IPS-20b (cell line): Measurements from ENCODE around the gene INPP5D.

Experiments used
- H3K27ac ChIP-seq: one replicate; pipeline ENCODE4 v1.5.1; 2013; ENCODE audit warnings: low read length
- H3K27me3 ChIP-seq: 2 replicates; pipeline ENCODE4 v1.6.1; 2013; ENCODE audit warnings: mild to moderate bottlenecking, low read length, inconsistent platforms; ENCODE audit not compliant: insufficient read depth
- H3K36me3 ChIP-seq: 2 replicates; pipeline ENCODE4 v1.6.1; 2013; ENCODE audit warnings: low read depth, mild to moderate bottlenecking, inconsistent platforms, low read length, moderate library complexity; ENCODE audit not compliant: insufficient read depth
- H3K4me1 ChIP-seq: 2 replicates; pipeline ENCODE4 v1.6.1; 2013; ENCODE audit warnings: mild to moderate bottlenecking, control low read depth, inconsistent platforms, low read length, moderate library complexity; ENCODE audit not compliant: insufficient read depth
- H3K4me3 ChIP-seq: 2 replicates; pipeline ENCODE4 v1.5.1; 2013; ENCODE audit warnings: mild to moderate bottlenecking, low read length, inconsistent platforms
- H3K9ac ChIP-seq: 2 replicates; pipeline ENCODE4 v1.6.1; 2013; ENCODE audit warnings: low read depth, mild to moderate bottlenecking, inconsistent platforms, low read length, moderate library complexity
- H3K9me3 ChIP-seq: 2 replicates; pipeline ENCODE4 v1.6.1; 2013; ENCODE audit warnings: mild to moderate bottlenecking, low read depth, low read length, inconsistent platforms; ENCODE audit not compliant: insufficient read depth

INPP5D gene

DNA sequence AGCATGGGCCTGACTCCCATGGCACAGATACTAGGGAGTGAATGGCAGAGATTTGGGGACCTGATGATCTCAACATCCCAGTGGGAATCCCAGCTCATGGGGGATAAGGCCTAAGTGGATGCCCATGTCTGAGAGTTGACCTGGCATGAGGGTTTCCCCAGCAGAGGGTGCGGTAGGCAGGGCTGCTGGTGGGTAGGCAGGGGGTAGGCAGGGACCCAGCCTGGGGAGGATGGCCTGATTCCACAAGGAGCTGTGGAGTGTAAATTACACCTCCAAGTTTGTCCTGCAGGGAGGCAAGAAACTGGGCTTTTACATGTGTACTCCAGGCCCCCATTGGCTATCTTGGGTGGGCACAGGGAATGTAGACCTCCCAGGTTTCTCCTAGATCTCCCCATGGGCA is 46.9 kb downstream of the INPP5D start:
- Histone ChIP-seq H3K27me3 (no peaks in the 10 kb centered on the region), H3K36me3 (no peaks in the 10 kb centered on the region), H3K4me3 (no peak overlapping the region), H3K4me1 (no peaks in the 10 kb centered on the region), H3K9ac (no peak overlapping the region), H3K27ac (no peak overlapping the region), H3K9me3 (no peaks in the 10 kb centered on the region)

DNA sequence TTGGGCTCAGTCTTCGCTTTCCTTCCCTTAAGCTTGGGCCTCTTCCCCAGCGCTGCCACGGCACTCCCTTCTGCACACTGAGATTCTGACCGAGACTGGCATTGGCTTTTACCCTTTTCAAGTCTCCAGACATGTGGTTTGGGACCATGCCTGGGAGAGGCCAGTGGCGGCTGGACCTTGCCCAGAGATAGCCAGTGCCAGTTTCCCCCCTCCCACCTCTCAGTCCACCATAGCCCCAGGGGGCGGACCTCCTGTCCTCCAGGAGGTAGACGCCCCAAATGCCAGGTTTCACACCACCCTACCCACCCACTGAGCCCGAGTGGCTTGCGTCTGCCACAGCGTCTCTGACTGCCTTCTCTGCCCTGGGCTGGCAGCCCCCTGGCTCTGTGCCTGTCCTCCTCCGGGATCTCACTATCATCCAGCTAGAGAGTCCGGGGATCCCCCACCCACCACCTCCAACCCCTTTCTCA is 47.7 kb downstream of the INPP5D start:
- H3K4me3 ChIP-seq, result no peak overlapping the region
- no peaks in the 10 kb centered on the region for H3K36me3 ChIP-seq
- no peaks in the 10 kb centered on the region for H3K27me3 ChIP-seq
- H3K4me1 ChIP-seq, result no peaks in the 10 kb centered on the region
- no peaks in the 10 kb centered on the region for H3K9me3 ChIP-seq
- no peak overlapping the region for H3K27ac ChIP-seq
- H3K9ac ChIP-seq, result no peak overlapping the region

DNA sequence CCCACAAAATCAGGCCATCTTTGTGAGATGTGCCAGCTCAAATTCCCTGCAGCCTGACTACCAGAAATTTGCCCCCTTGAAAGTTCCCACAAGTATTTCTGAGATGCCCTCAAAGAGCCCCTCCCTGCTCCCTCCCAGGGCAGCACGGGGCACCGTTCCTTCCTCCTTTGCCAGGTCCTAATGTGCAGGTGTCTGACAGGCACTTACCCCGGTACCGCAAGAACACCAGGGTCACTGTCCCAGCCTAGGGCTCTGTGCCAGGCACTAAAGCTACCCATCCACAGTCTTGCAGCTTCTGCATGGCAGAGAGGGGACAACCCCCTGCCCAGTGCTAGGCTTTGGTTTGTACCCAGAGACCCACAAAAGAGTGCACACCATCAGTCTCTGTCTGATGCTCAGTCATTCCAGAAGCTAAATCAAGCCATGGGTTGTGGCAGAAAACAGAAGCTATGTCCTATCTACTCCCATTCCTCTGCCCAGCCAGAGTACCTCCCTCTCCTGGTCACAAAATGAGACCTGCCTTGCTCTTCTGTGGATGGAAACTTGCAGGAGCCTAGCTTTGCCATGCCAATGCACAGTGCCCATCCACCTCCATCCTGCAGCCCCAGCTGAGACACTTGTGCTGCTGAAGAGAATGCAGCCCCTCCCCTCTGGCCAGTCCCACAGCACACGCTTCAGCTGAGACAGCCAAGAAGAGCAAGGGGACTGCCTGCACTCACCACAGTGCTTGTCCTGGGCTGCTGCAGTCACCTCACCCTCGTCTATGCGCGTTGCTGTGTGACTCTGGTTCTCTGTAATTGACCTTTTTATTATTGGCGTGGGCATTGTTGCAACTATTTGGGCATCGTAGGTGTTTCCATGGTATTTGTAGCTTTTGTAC is 48.7 kb downstream of the INPP5D start:
- H3K9me3 ChIP-seq, result no peaks in the 10 kb centered on the region
- H3K9ac ChIP-seq, result no peak overlapping the region
- no peak overlapping the region for H3K27ac ChIP-seq
- no peaks in the 10 kb centered on the region for H3K4me1 ChIP-seq
- no peaks in the 10 kb centered on the region for H3K36me3 ChIP-seq
- H3K27me3 ChIP-seq, result no peaks in the 10 kb centered on the region
- H3K4me3 ChIP-seq, result no peak overlapping the region

DNA sequence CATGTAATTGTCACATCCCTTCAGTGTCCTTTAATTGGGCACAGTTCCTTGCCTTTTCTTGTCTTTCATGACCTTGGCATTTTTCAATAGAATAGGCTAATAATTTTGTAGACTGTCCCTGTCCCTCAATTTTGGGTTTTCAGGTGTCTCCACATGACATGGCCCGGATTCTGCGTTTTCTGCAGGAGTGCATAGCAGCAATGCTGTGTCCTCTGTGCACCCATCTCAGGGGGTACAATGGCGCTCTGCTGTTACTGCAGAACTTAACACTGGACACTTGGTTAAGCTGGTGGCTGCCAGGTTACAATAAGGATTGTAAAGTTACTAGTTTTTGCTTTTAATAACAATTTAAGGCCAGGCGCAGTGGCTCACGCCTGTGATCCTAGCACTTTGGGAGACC is 51.3 kb downstream of the INPP5D start:
- H3K27me3 ChIP-seq, result no peaks in the 10 kb centered on the region
- H3K9ac ChIP-seq, result no peak overlapping the region
- H3K4me1 ChIP-seq, result no peaks in the 10 kb centered on the region
- H3K36me3 ChIP-seq, result no peaks in the 10 kb centered on the region
- H3K4me3 ChIP-seq, result no peak overlapping the region
- H3K27ac ChIP-seq, result no peak overlapping the region
- no peaks in the 10 kb centered on the region for H3K9me3 ChIP-seq

DNA sequence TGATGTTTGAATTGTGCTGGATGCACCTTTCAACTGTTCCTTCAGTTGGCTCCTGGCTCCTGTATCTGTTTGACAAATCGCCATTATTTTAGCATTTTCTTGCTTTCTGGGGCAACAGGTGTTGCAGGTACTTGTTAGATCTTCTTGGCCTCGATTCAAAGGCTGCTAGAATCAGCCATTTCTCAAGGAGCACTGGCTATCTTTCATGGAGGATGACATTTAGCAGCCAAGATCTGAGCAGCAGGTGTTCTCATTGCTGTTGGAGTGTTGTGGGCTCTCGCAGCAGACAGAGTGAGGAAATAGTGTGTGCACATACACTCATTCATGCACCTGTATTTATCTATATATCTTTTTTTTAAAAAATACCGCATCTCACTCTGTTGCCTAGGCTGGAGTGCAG is 52.2 kb downstream of the INPP5D start:
- H3K9me3 ChIP-seq, result no peaks in the 10 kb centered on the region
- H3K36me3 ChIP-seq, result no peaks in the 10 kb centered on the region
- H3K9ac ChIP-seq, result no peak overlapping the region
- no peak overlapping the region for H3K4me3 ChIP-seq
- no peaks in the 10 kb centered on the region for H3K27me3 ChIP-seq
- no peaks in the 10 kb centered on the region for H3K4me1 ChIP-seq
- H3K27ac ChIP-seq, result no peak overlapping the region

DNA sequence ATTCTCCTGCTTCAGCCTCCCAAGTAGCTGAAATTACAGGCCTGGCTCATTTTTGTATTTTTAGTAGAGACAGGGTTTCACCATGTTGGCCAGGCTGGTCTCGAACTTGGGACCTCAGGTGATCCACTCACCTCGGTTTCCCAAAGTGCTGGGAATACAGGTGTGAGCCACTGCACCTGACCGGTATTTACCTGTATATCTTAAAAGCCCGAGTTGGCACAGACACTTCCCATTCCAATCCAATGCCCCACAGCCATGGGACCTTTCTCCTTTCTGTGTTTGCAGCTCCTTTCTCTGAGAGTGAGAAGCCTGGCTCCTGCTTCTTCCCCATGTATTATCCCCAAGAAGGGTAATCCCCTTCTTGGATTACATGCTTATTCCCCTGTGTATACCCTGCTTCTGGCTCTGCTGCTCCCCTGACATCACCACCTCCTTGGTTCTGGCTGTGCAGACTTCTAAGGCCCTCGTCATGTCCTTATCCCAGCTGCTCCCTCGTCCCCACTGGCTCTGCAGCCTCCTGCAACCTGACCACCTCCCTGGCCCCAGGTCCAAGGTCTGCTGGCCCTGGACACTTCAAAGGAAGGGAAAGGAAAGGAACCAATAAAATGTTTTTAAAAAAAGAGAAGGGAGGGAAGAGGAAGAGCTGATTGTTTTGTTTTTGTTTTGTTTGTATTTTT is 52.8 kb downstream of the INPP5D start:
- no peaks in the 10 kb centered on the region for H3K27me3 ChIP-seq
- no peak overlapping the region for H3K9ac ChIP-seq
- no peaks in the 10 kb centered on the region for H3K4me1 ChIP-seq
- no peaks in the 10 kb centered on the region for H3K36me3 ChIP-seq
- H3K4me3 ChIP-seq, result no peak overlapping the region
- no peaks in the 10 kb centered on the region for H3K9me3 ChIP-seq
- no peak overlapping the region for H3K27ac ChIP-seq

DNA sequence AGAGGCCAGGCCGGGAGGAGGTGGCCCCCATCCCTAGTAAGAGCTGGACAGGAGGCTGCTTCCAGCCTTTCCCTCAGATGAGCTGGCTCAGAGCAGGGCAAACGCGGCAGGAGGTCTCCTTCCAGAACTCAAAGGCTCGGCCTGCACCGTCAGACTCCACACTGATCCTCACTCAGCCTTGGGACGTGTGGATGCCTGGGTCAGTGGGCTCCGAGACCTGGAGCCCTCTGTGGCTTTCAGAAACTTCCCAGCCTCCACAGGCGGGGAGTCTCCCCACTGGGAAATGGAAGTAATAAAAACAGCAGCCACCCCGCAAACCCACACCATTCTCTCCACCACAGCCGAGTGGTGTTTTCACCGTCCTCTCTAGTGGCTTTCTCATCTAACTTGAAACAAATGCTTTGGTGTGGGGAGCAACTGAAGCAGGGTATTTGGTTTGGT is 54.3 kb downstream of the INPP5D start:
- no peak overlapping the region for H3K27ac ChIP-seq
- H3K9ac ChIP-seq, result no peak overlapping the region
- H3K4me3 ChIP-seq, result no peak overlapping the region
- no peaks in the 10 kb centered on the region for H3K4me1 ChIP-seq
- H3K27me3 ChIP-seq, result no peaks in the 10 kb centered on the region
- H3K9me3 ChIP-seq, result no peaks in the 10 kb centered on the region
- H3K36me3 ChIP-seq, result no peaks in the 10 kb centered on the region

DNA sequence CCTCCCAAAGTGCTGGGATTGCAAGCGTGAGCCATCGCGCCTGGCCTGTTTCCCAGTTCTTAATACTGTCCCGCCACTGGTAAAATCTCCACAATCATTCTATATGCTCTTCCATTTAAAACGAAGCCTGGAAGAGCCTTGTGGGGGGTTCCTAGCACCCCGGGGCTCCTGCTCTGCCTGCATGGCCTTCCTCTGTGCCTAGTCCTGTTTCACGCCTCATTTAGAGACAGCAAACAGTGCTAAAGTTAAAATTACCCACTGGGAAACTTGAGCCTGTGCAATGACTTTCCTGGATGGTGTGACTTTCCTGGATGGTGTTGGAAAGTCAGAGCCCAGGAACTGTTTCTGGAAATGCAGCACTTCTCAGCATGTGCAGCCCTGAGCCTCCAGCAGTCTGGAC is 55.0 kb downstream of the INPP5D start:
- no peak overlapping the region for H3K9ac ChIP-seq
- H3K27me3 ChIP-seq, result no peaks in the 10 kb centered on the region
- no peak overlapping the region for H3K4me3 ChIP-seq
- no peaks in the 10 kb centered on the region for H3K4me1 ChIP-seq
- no peaks in the 10 kb centered on the region for H3K36me3 ChIP-seq
- no peak overlapping the region for H3K27ac ChIP-seq
- H3K9me3 ChIP-seq, result no peaks in the 10 kb centered on the region

DNA sequence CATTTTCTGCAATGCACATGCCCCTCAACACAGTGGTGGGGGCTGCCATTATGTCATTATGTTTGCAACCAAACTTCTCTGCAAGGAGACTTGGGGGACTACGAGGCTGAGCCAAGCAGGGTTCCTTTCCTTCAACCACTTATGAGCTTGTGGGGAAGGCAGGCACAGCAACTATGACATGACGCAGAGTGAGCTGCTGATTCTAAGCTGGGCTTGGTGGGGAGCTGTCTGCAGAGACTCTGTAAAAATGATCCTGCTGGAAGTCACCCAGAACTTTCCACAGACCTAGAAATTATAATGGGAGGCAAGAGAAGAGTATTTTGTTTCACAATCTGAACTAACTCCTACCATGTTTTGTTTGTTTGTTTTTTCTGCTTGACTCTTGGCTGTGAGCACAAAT is 55.6 kb downstream of the INPP5D start:
- no peaks in the 10 kb centered on the region for H3K9me3 ChIP-seq

DNA sequence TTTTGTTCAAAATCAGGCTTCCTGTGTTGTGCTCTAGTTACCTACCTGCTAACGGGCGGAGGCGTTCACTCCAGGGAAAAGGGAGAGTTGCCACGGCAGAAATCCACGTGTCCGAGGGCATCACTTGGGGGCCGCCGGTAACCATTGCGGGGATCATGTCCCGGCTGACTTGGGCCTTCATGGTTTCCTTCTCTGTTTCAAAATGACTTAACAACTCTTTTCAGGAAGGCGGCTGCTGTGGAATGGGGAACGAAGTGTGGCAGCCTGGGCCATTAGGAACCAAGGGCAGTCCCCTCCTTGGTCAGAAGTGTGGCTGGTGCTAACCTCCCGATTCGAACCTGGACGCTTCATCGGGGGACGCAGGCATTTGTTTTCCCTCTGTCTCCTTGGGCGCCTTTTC is 56.8 kb downstream of the INPP5D start:
- Histone ChIP-seq H3K9me3 (no peaks in the 10 kb centered on the region), H3K27me3 (no peaks in the 10 kb centered on the region), H3K27ac (no peak overlapping the region), H3K4me3 (no peak overlapping the region), H3K9ac (no peak overlapping the region), H3K4me1 (no peaks in the 10 kb centered on the region), H3K36me3 (no peaks in the 10 kb centered on the region)

More for the DNA sequence above, 55.6 kb downstream of the INPP5D start:
- Histone ChIP-seq H3K36me3 (no peaks in the 10 kb centered on the region), H3K4me1 (no peaks in the 10 kb centered on the region), H3K27me3 (no peaks in the 10 kb centered on the region), H3K27ac (no peak overlapping the region), H3K4me3 (no peak overlapping the region), H3K9ac (no peak overlapping the region)

DNA sequence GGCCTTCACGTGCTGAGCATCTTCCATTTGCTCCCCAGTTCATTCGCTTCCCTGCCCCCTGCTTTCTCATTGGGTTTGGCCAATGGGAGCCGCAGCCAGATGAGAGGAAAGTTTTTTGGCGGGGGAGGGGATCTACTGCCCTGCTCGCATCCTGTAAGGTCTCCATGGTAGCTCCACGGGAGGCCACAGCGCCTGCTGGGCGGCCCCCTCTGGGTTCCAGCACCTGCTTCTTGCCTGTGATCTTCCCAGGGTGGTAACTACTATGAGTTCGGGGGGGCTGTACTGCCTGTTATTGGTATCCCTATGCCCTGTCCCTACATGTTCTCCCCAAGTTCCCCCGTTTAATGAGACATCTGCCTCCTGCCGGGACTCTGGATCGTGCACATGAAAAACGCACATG is 57.2 kb downstream of the INPP5D start:
- no peaks in the 10 kb centered on the region for H3K9me3 ChIP-seq
- no peaks in the 10 kb centered on the region for H3K4me1 ChIP-seq
- H3K27ac ChIP-seq, result no peak overlapping the region
- no peaks in the 10 kb centered on the region for H3K27me3 ChIP-seq
- H3K36me3 ChIP-seq, result no peaks in the 10 kb centered on the region
- H3K9ac ChIP-seq, result no peak overlapping the region
- no peak overlapping the region for H3K4me3 ChIP-seq
